Renal cortical epithelial cell (primary cell): ENCODE results near the gene MPZ. TPM values are rescaled to one million over a fixed set of nuclear protein-coding genes. Genes with fewer than 3 reads are reported as not detected.
A peak's percentile ranks its signal among the peaks of the same experiment; 100 is the strongest.
"Not testable (repeated sequence)": the region's sequence is repeated elsewhere in the genome, so short reads cannot be mapped to it uniquely, and the experiment has no call there.

Experiments used
- DNase-seq: peaks from one replicate; pipeline ENCODE4 v3.0.0-alpha.2; 2011; ENCODE audit warnings: low read depth
- total RNA-seq: library from RNA; depleted of rRNA; stranded (reverse); fragments of >200 nt; gene quantifications from 2 replicates; pipeline ENCODE4 v1.2.3, GENCODE V29; 2014

MPZ gene
- total RNA-seq: 0.45 and 1.4 TPM in 2 replicates

- DNase-seq: no peak
These were observed at the start of gene MPZ for GRCh38 chr1:161309868-161310267. Gene MPZ, minus strand, starts transcription at chr1:161309968. Its CDS starts 63 bp downstream, at chr1:161309905.

GRCh38 chr1:161359291-161359690 is 49.5 kb upstream of the MPZ start:
- peak; percentile 28 for DNase-seq

DNA sequence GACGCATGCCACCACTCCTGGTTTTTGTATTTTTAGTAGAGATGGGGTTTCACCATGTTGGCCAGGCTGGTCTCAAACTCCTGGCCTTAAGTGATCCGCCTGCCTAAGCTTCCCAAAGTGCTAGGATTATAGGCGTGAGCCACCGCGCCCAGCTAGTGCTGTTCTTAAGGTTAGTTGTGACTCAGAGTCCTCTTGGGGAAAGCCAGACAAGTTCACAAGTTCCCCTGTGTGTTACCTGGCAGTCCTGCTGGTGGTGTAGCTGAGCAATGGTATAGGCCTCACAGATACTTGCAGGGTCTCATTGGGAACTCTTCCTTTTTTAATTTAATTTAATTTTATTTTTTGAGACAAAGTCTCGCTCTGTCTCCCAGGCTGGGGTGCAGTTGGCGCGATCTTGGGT is 47.3 kb upstream of the MPZ start:
- peak; percentile 8 for DNase-seq

DNA sequence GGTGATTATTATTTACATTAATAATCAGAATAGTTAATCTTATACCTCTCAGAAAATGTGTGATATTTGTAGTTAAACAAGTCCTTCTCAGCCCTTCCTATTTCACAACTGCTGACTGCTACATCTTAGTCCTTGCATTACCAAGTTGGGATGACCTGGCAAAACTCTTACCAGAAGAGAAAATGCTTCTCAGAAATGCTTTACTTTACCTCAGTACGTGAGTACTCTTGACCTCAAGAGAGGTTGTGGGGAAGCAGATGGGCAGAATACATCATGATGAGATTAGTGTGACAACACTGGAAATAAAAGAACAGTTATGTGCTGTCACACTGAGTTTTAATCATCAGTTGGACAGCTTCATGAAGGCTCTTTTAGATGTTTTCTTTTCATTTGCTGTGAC is 41.7 kb upstream of the MPZ start:
- DNase-seq: peak; percentile 16

- DNase-seq: no peak
These were observed 40.9 kb upstream of the MPZ start for GRCh38 chr1:161350671-161351070.

DNA sequence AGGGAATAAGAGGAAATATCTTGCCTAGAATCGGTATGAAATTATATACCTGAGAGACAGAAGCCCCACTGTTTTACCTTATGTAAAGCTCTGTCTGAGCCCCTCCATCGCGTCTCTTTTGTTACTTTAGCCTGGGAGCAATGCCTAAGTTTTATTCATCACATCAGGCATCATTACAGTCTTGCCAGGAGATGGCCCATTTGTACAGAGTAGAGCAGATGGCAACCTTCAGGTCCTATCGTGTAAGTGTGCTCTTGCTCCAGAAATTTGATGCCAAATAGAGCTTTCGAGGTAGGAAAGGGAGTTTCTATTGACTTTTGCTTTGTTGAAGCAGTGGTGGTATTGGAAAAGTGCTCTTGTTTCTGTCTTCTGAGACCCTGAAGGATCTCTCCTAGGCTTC is 33.1 kb upstream of the MPZ start:
- no peak for DNase-seq

DNA sequence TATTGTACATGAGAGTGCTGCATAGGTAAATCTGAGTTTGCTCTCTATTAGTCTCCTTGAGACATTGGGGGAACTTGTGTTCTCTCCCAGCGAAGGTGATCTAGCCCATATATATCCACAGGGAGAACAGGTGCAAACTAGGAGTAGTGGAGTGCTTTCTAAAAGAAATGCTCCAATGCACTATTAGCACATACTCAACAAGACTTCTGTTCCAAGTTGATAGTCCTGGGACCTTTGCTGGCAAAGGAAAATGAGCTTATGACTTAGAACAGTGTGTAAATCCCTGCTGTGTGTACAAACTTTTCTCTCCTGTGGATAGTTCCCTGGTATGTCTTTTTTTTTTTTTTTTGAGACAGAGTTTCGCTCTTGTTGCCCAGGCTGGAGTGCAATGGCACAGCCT is 32.4 kb upstream of the MPZ start:
- no peak for DNase-seq

DNA sequence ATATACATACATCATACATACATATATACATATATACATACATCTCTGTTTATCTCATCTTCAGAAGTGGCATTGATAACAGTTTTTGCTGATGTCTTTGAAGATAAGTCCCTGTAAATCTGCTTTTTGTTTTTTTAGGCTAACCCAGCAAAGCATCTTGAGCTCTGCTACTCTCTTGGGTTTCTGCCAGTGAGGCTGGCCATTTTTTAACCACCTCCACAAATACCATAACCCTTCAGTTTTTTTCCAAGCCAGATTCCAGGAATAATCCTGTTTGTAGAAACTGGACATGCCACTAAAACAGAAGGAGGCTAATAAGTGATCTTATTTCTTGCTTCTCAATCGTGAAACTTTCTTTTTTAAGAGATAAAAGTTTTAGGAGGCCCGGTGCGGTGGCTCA is 26.0 kb upstream of the MPZ start:
- peak; percentile 42 for DNase-seq

DNA sequence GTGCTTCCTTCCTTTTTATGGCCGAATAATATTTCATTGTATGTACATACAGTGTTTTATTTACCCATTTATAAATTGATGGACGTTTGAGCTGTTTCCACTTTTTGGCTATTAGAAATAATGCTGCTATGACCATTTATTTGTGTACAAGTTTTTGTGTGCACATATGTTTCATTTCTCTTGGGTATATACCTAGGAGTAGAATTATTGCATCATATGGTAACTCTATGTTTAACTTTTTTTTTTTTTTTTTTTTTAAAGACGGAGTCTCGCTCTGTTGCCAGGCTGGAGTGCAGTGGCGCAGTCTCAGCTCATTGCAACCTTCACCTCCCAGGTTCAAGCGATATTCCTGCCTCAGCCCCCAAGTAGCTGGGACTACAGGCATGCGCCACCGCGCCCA is 23.4 kb upstream of the MPZ start:
- no peak for DNase-seq

DNA sequence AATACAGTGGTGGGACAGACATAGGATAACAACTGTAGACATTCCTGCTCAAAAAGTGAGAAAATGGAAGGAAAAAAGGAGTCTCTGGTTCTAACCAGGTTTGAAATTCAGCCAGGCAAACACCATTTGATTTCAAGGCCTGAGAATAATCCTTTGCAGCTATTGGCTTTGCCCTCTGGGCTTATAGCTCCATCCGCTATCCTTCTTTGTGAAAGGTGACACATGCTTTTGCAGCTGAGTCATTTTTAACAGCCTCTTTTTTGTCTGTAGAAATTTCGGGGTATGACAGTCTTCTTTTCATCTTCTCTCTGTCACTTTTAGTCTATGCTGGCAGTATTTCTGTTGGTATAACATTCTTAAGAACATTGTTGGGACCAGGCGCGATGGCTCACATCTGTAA is 20.6 kb upstream of the MPZ start:
- no peak for DNase-seq

GRCh38 chr1:161324020-161324419 is 14.3 kb upstream of the MPZ start:
- DNase-seq: no peak

DNA sequence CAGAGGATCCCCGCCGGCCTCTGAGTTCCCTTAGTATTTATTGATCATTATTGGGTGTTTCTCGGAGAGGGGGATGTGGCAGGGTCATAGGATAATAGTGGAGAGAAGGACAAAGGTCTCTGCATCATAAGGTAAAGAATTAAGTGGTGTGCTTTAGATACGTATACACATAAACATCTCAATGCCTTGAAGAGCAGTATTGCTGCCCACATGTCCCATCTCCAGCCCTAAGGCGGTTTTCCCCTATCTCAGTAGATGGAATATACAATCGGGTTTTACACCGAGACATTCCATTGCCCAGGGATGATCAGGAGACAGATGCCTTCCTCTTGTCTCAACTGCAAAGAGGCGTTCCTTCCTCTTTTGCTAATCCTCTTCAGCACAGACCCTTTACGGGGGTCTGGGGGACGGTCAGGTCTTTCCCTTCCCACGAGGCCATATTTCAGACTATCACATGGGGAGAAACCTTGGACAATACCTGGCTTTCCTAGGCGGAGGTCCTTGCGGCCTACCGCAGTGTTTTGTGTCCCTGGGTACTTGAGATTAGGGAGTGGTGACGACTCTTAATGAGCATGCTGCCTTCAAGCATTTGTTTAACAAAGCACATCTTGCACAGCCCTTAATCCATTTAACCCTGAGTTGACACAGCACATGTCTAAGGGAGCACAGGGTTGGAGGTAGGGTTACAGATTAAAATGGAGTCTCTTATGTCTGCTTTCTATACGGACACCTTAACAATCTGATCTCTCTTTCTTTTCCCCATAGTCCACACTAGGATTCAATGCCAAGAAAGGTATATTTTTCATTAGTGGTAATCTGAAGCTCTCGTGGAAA is 6.3 kb upstream of the MPZ start:
- not testable (repeated sequence) for DNase-seq

GRCh38 chr1:161314201-161314981 is 4.6 kb upstream of the MPZ start, which contains the start of gene SDHC:
Gene SDHC, plus strand, starts transcription at chr1:161314381. Its CDS starts 25 bp downstream, at chr1:161314406.
- peak; percentile 76 for DNase-seq

DNA sequence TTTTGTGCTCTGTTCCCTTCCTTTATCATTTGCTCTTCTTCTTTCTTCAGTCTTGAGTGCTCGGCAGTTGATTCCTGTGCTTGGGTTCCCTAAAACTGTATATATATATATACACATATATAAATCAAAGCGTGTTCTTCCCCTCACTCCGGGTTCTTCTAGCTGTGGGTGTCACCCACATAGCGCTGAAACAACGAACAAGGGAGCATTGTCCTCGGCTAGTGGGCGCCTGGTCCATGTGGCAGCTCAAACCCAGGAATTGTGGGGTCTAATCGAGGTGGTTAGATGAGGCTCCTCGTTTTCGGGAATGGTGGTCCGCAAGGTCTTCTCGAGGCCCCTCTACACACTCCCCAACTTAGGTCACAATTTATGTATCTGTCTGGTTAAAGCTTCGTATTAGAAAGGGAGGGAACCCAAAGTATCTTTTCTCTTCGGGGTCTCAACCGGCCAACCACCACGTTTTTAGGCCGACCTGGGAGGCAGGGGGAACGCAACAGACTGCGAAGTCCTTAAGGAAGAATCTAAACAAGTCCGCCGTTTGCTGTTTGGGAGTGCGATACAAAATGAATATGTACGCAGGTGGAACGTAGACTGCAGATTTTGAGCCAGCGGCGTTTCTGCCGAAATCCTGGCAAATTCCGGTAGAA is 3.9 kb upstream of the MPZ start:
- no peak for DNase-seq

DNA sequence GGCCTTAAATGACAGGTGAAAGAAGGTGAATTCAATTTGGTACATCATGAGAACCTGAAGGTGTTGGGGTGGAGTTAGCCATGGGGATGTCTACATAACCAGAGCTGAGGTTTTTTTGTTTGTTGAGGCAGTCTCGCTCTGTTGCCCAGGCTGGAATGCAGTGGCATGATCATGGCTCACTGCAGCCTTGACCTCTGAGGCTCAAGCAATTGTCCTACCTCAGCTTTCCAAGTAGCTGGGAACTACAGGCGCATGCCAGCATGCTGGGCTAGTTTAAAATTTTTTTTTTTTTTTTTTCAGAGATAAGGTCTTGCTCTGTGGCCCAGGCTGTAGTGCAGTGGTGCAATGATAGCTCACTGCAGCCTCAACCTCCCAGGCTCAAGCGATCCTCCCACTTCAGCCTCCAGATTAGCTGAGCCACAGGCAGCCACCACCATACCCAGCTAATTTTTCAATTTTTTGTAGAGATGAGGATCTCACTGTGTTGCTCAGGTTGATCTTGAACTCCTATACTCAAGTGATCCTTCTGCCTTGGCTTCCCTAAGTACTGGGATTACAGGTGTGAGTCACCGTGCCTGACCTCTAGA is 1.9 kb upstream of the MPZ start:
- DNase-seq: peak; percentile 95

- no peak for DNase-seq
These were observed 1.7 kb downstream of the MPZ start for GRCh38 chr1:161307892-161308638.

GRCh38 chr1:161307230-161307768 is 2.5 kb downstream of the MPZ start:
- peak; percentile 43 for DNase-seq

DNA sequence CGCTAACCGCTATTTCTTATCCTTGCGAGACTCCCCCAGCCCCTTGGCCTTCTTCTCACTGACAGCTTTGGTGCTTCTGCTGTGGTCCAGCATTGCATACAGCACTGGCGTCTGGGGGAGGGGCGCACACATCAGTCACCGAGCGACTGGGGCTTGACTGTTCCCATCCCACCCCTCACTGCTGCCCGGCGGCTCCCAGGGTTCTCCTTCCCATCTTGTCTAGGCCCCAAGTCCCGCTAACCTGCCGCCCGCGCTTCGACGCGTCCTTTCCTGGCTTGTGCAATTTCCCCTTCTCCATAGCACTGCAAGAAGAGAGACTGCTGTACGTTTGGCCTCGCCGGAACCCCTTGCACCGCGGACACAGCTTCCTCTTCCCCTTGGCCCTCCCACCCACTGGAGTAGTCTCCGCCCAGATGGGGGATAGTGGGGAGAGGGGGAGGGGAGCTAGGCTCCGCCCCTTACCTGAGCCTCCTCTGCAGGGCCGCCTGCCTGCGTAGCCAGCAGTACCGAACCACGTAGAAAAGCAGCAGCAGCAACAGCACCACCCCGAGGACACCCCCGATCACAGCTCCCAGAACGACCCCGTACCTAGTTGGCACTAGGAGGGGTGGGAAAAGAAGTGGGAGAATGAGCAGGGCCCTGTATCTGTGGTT is 3.8 kb downstream of the MPZ start:
- DNase-seq: peak; percentile 38

- no peak for DNase-seq
These were observed 4.6 kb downstream of the MPZ start for GRCh38 chr1:161304927-161305866.
